WTC11 (cell line): ENCODE data around the gene CPNE9. TPM values are rescaled to one million over a fixed set of nuclear protein-coding genes. Genes with fewer than 3 reads are reported as not detected.
A peak's percentile ranks its signal among the peaks of the same experiment; 100 is the strongest.

Experiments used
- ATAC-seq: fragments of 200-7000 bp; cut with Tn5 transposase; 2 replicates; pipeline ENCODE4 v1.10.0; 2021; ENCODE audit warnings: mild to moderate bottlenecking, moderate library complexity
- CTCF ChIA-PET: fragments of 300-600 bp; sonication (Branson Sonifier 250); formaldehyde crosslinking; loops from one replicate; lab custom pipeline; 2021; ENCODE audit warnings: antibody characterized with exemption; lab: Charles Lee
- POLR2A ChIA-PET: fragments of 350-600 bp; sonication (Branson Sonifier 250); formaldehyde crosslinking; loops from one replicate; lab custom pipeline; 2021; ENCODE audit warnings: antibody characterized with exemption; lab: Charles Lee
- DNase-seq: peaks from one replicate; pipeline ENCODE4 v3.0.0; 2021; ENCODE audit warnings: low spot score
- H3K27ac Mint-ChIP-seq: 2 replicates; pipeline ENCODE4 v1.8.0; 2021; ENCODE audit warnings: mixed read lengths
- H3K27me3 Mint-ChIP-seq: 2 replicates; pipeline ENCODE4 v1.8.0; 2021; ENCODE audit warnings: low read depth, mild to moderate bottlenecking, moderate library complexity, mixed read lengths
- H3K36me3 Mint-ChIP-seq: 2 replicates; pipeline ENCODE4 v1.8.0; 2021; ENCODE audit warnings: mixed read lengths
- H3K4me1 Mint-ChIP-seq: 2 replicates; pipeline ENCODE4 v1.8.0; 2022; ENCODE audit warnings: mixed read lengths
- H3K4me3 Mint-ChIP-seq: 2 replicates; pipeline ENCODE4 v1.8.0; 2021; ENCODE audit warnings: mild to moderate bottlenecking, moderate library complexity, mixed read lengths
- H3K9me3 Mint-ChIP-seq: 2 replicates; pipeline ENCODE4 v1.8.0; 2021; ENCODE audit warnings: mixed read lengths
- E2F1 ChIP-seq: sonication (generic); formaldehyde crosslinking; IDR thresholded peaks from 2 replicates; pipeline ENCODE4 v1.8.0; 2022; ENCODE audit warnings: mild to moderate bottlenecking, missing genetic modification reagents
- EMX1 ChIP-seq: fragments of 250-450 bp; sonication (Bioruptor Pico); IDR thresholded peaks from 2 replicates; pipeline ENCODE4 v1.8.0; 2021; ENCODE audit warnings: mild to moderate bottlenecking
- GRHL2 ChIP-seq: fragments of 250-450 bp; sonication (Bioruptor Pico); IDR thresholded peaks from 2 replicates; pipeline ENCODE4 v1.8.0; 2022; ENCODE audit warnings: mild to moderate bottlenecking, moderate library complexity; ENCODE audit not compliant: insufficient replicate concordance, severe bottlenecking
- GTF2I ChIP-seq: fragments of 250-450 bp; sonication (Bioruptor Pico); conservative IDR thresholded peaks from 2 replicates; pipeline ENCODE4 v1.4.0; 2021; ENCODE audit warnings: mild to moderate bottlenecking
- KAT7 ChIP-seq: sonication (generic); formaldehyde crosslinking; IDR thresholded peaks from 2 replicates; pipeline ENCODE4 v1.8.1; 2023; ENCODE audit warnings: missing genetic modification reagents, mild to moderate bottlenecking, borderline replicate concordance
- NFATC4 ChIP-seq: fragments of 250-450 bp; sonication (Bioruptor Pico); IDR thresholded peaks from 2 replicates; pipeline ENCODE4 v1.9.0; 2021; ENCODE audit warnings: mild to moderate bottlenecking
- NFE2L1 ChIP-seq: sonication (generic); formaldehyde crosslinking; IDR thresholded peaks from 2 replicates; pipeline ENCODE4 v1.8.1; 2023; ENCODE audit warnings: missing genetic modification reagents
- SMAD3 ChIP-seq: sonication (generic); formaldehyde crosslinking; IDR thresholded peaks from 2 replicates; pipeline ENCODE4 v1.8.0; 2022; ENCODE audit warnings: missing genetic modification reagents, mild to moderate bottlenecking, borderline replicate concordance
- SMAD4 ChIP-seq: sonication (generic); formaldehyde crosslinking; IDR thresholded peaks from 2 replicates; pipeline ENCODE4 v1.8.0; 2022; ENCODE audit warnings: mild to moderate bottlenecking, missing genetic modification reagents
- TEAD1 ChIP-seq: sonication (generic); formaldehyde crosslinking; IDR thresholded peaks from 2 replicates; pipeline ENCODE4 v1.8.0; 2022; ENCODE audit warnings: mild to moderate bottlenecking, missing genetic modification reagents
- ZNF138 ChIP-seq: sonication (generic); formaldehyde crosslinking; conservative IDR thresholded peaks from 2 replicates; pipeline ENCODE4 v1.8.1; 2022; ENCODE audit warnings: mild to moderate bottlenecking, moderate library complexity, missing genetic modification reagents
- ZNF423 ChIP-seq: fragments of 250-450 bp; sonication (Bioruptor Pico); IDR thresholded peaks from 2 replicates; pipeline ENCODE4 v2.1.2; 2022; ENCODE audit warnings: mild to moderate bottlenecking, moderate library complexity
- total RNA-seq: library from RNA; stranded (reverse); gene quantifications from 3 replicates; pipeline ENCODE4 v1.2.3, GENCODE V29; 2021
- TF ChIP-seq, protein P1 (sequence below): sonication (generic); formaldehyde crosslinking; IDR thresholded peaks from 2 replicates; pipeline ENCODE4 v1.8.1; 2022; ENCODE audit warnings: low read depth, missing genetic modification reagents, borderline replicate concordance
- TF ChIP-seq, protein P2 (sequence below): fragments of 250-450 bp; sonication (Bioruptor Pico); IDR thresholded peaks from 2 replicates; pipeline ENCODE4 v2.1.2; 2022; ENCODE audit warnings: mild to moderate bottlenecking, moderate library complexity
- TF ChIP-seq, protein P3 (sequence below): sonication (generic); formaldehyde crosslinking; IDR thresholded peaks from 2 replicates; pipeline ENCODE4 v1.8.1; 2023; ENCODE audit warnings: mild to moderate bottlenecking, moderate library complexity, missing genetic modification reagents
- TF ChIP-seq, protein P4 (sequence below): sonication (generic); formaldehyde crosslinking; IDR thresholded peaks from 2 replicates; pipeline ENCODE4 v1.8.1; 2023; ENCODE audit warnings: mild to moderate bottlenecking, missing genetic modification reagents
- TF ChIP-seq, protein P5 (sequence below): sonication (generic); formaldehyde crosslinking; IDR thresholded peaks from 2 replicates; pipeline ENCODE4 v1.8.1; 2022; ENCODE audit warnings: mild to moderate bottlenecking, moderate library complexity, missing genetic modification reagents

CPNE9 gene
- total RNA-seq, 1 experiment from 2014 or later = 3.2 TPM

GRCh38 chr3:9768141-9768775, 64.6 kb downstream of the CPNE9 start (continued):
- TF ChIP-seq, protein P1, sequence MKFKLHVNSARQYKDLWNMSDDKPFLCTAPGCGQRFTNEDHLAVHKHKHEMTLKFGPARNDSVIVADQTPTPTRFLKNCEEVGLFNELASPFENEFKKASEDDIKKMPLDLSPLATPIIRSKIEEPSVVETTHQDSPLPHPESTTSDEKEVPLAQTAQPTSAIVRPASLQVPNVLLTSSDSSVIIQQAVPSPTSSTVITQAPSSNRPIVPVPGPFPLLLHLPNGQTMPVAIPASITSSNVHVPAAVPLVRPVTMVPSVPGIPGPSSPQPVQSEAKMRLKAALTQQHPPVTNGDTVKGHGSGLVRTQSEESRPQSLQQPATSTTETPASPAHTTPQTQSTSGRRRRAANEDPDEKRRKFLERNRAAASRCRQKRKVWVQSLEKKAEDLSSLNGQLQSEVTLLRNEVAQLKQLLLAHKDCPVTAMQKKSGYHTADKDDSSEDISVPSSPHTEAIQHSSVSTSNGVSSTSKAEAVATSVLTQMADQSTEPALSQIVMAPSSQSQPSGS = no peak
- TF ChIP-seq, protein P2, sequence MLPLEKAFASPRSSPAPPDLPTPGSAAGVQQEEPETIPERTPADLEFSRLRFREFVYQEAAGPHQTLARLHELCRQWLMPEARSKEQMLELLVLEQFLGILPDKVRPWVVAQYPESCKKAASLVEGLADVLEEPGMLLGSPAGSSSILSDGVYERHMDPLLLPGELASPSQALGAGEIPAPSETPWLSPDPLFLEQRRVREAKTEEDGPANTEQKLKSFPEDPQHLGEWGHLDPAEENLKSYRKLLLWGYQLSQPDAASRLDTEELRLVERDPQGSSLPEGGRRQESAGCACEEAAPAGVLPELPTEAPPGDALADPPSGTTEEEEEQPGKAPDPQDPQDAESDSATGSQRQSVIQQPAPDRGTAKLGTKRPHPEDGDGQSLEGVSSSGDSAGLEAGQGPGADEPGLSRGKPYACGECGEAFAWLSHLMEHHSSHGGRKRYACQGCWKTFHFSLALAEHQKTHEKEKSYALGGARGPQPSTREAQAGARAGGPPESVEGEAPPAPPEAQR (CRISPR knock-in tag) = no peak
- TF ChIP-seq ZNF138 (CRISPR knock-in tag) = no peak

- ChIA-PET POLR2A (interaction anchor here (1.4 to 1.5 kb wide), 2 partner anchors 19 to 24 kb away, joined by 3 to 8 read pairs; partner anchors contain the start of genes ARPC4 and OGG1), CTCF (interaction anchor here (1.2 to 2.8 kb wide), 3 partner anchors 13 to 177 kb away, joined by 3 to 13 read pairs (median 3); no protein-coding TSS in a partner anchor)
- no peaks in the 10 kb centered on the region for H3K36me3 Mint-ChIP-seq
- H3K27ac Mint-ChIP-seq = no peak overlapping the region
- H3K4me1 Mint-ChIP-seq = peaks cover 15% of the 10 kb centered on the region
- peaks cover 76% of the 10 kb centered on the region for H3K27me3 Mint-ChIP-seq
- H3K9me3 Mint-ChIP-seq = no peaks in the 10 kb centered on the region
- DNase-seq (no peak), ATAC-seq (no peak)
- peak overlapping the region; percentile 61 for H3K4me3 Mint-ChIP-seq
- TF ChIP-seq SMAD4 (CRISPR knock-in tag) (no peak), EMX1 (CRISPR knock-in tag) (no peak), KAT7 (CRISPR knock-in tag) (no peak), SMAD3 (CRISPR knock-in tag) (no peak), GRHL2 (no peak), E2F1 (no peak), ZNF138 (CRISPR knock-in tag) (no peak), NFE2L1 (no peak)
- TF ChIP-seq, protein P3, sequence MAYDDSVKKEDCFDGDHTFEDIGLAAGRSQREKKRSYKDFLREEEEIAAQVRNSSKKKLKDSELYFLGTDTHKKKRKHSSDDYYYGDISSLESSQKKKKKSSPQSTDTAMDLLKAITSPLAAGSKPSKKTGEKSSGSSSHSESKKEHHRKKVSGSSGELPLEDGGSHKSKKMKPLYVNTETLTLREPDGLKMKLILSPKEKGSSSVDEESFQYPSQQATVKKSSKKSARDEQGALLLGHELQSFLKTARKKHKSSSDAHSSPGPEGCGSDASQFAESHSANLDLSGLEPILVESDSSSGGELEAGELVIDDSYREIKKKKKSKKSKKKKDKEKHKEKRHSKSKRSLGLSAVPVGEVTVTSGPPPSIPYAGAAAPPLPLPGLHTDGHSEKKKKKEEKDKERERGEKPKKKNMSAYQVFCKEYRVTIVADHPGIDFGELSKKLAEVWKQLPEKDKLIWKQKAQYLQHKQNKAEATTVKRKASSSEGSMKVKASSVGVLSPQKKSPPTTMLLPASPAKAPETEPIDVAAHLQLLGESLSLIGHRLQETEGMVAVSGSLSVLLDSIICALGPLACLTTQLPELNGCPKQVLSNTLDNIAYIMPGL (CRISPR knock-in tag) = no peak
- TF ChIP-seq, protein P4, sequence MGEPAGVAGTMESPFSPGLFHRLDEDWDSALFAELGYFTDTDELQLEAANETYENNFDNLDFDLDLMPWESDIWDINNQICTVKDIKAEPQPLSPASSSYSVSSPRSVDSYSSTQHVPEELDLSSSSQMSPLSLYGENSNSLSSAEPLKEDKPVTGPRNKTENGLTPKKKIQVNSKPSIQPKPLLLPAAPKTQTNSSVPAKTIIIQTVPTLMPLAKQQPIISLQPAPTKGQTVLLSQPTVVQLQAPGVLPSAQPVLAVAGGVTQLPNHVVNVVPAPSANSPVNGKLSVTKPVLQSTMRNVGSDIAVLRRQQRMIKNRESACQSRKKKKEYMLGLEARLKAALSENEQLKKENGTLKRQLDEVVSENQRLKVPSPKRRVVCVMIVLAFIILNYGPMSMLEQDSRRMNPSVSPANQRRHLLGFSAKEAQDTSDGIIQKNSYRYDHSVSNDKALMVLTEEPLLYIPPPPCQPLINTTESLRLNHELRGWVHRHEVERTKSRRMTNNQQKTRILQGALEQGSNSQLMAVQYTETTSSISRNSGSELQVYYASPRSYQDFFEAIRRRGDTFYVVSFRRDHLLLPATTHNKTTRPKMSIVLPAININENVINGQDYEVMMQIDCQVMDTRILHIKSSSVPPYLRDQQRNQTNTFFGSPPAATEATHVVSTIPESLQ (CRISPR knock-in tag) = no peak
Observed at GRCh38 chr3:9769012-9769411, 65.4 kb downstream of the CPNE9 start.

GRCh38 chr3:9769426-9770275, 66.0 kb downstream of the CPNE9 start, which contains the start of gene CAMK1:
TSS of gene CAMK1 (minus strand) at chr3:9769947. CDS start at chr3:9767749, 2,198 bp downstream.
- peak; percentile 93 for ATAC-seq
- CTCF ChIA-PET = interaction anchor here (0.9 to 2.8 kb wide), 6 partner anchors 13 to 177 kb away, joined by 3 to 13 read pairs (median 3); partner anchors contain the start of genes ARPC4 and TADA3
- H3K9me3 Mint-ChIP-seq = no peaks in the 10 kb centered on the region

More at GRCh38 chr3:9769426-9770275, 66.0 kb downstream of the CPNE9 start, which contains the start of gene CAMK1:
- Mint-ChIP-seq H3K36me3 (no peaks in the 10 kb centered on the region), H3K27me3 (peaks cover 79% of the 10 kb centered on the region), H3K4me1 (peaks cover 15% of the 10 kb centered on the region), H3K4me3 (peak within 1 kb of the TSS; percentile 69), H3K27ac (no peak within 1 kb of the TSS)
- DNase-seq = peak; percentile 75
- no peak for TF ChIP-seq NFATC4 (CRISPR knock-in tag)
- TF ChIP-seq ZNF423 = 0 out of 2 replicates have a peak, but pooled peaks have one; percentile 21
- TF ChIP-seq EMX1 (CRISPR knock-in tag) = peak; percentile 44; the same call in 1 of the 2 replicates
- TF ChIP-seq TEAD1 (CRISPR knock-in tag) = 0 out of 2 replicates have a peak, but pooled peaks have one; percentile 32
- peak; percentile 80; the same call in 1 of the 2 replicates for TF ChIP-seq GTF2I (CRISPR knock-in tag)
- TF ChIP-seq, protein P5, sequence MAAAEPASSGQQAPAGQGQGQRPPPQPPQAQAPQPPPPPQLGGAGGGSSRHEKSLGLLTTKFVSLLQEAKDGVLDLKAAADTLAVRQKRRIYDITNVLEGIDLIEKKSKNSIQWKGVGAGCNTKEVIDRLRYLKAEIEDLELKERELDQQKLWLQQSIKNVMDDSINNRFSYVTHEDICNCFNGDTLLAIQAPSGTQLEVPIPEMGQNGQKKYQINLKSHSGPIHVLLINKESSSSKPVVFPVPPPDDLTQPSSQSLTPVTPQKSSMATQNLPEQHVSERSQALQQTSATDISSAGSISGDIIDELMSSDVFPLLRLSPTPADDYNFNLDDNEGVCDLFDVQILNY (CRISPR knock-in tag) = peak; percentile 44; the same call in 1 of the 2 replicates
- POLR2A ChIA-PET = interaction anchor here (1.4 to 1.5 kb wide), 2 partner anchors 20 to 23 kb away, joined by 3 to 8 read pairs; partner anchors contain the start of genes ARPC4 and OGG1
